ENCODE data around the gene TMEM175.

Gene TMEM175

GRCh38 chr4:892780-893179 lies 39.5 kb upstream of the TMEM175 start:
- CTCF ChIA-PET = no interaction called here
- H3K4me3 ChIP-seq (ENCODE audit: low read depth, low read length) = no peak overlapping the region
- no peak for TF ChIP-seq ZNF10 (tag by site-specific recombination; IDR thresholded peaks at IDR 0.05)
- no peak for TF ChIP-seq SALL2 (tag by site-specific recombination; IDR thresholded peaks at IDR 0.05; ENCODE audit: borderline replicate concordance)
- TF ChIP-seq ZNF791 (tag by site-specific recombination; IDR thresholded peaks at IDR 0.05) = no peak
- TF ChIP-seq ZNF416 (tag by site-specific recombination; IDR thresholded peaks at IDR 0.05) = no peak
- TF ChIP-seq ZNF175 (tag by site-specific recombination; IDR thresholded peaks at IDR 0.05) = no peak
- TF ChIP-seq MEIS1 (CRISPR knock-in tag; IDR thresholded peaks at IDR 0.05; ENCODE audit: borderline replicate concordance) = no peak
- no peak for TF ChIP-seq ZNF148 (tag by site-specific recombination; IDR thresholded peaks at IDR 0.05; ENCODE audit: borderline replicate concordance)
- no peak for TF ChIP-seq SP3 (tag by site-specific recombination; IDR thresholded peaks at IDR 0.05)
- TF ChIP-seq ZBTB26 (tag by site-specific recombination; optimal IDR thresholded peaks at IDR 0.05) = no peak
- TF ChIP-seq BCL11A (tag by site-specific recombination; IDR thresholded peaks at IDR 0.05; ENCODE audit: low read depth) = no peak
- TF ChIP-seq ZBTB17 (tag by site-specific recombination; IDR thresholded peaks at IDR 0.05) = no peak
- no peak for TF ChIP-seq ZNF704 (tag by site-specific recombination; IDR thresholded peaks at IDR 0.05)
- TF ChIP-seq ZFP69B (tag by site-specific recombination; IDR thresholded peaks at IDR 0.05) = no peak
- TF ChIP-seq ZNF776 (tag by site-specific recombination; IDR thresholded peaks at IDR 0.05; ENCODE audit: borderline replicate concordance) = no peak
- no peak overlapping the region for H3K27ac ChIP-seq (ENCODE audit: extremely low read depth, low read depth, low read length)
- no peaks in the 10 kb centered on the region for H3K9me3 ChIP-seq (ENCODE audit: control insufficient read depth, insufficient read depth, low read depth, low read length)
- POLR2A ChIA-PET = no interaction called here
- peaks cover 0 to 77% of the 10 kb centered on the region in 2 experiments; a peak in 1 of 3 replicates for H3K36me3 ChIP-seq (ENCODE audit: control insufficient read depth in 2 of 2, insufficient read depth in 1 of 2, low read length in 2 of 2)
- no peaks in the 10 kb centered on the region for H3K4me1 ChIP-seq (ENCODE audit: control insufficient read depth, insufficient read depth, low read length)

- Histone ChIP-seq H3K27ac (ENCODE audit: extremely low read depth, low read depth, low read length) (no peak overlapping the region), H3K9me3 (ENCODE audit: control insufficient read depth, insufficient read depth, low read depth, low read length) (no peaks in the 10 kb centered on the region), H3K36me3 (ENCODE audit: control insufficient read depth in 2 of 2, insufficient read depth in 1 of 2, low read length in 2 of 2) (peaks cover 0 to 75% of the 10 kb centered on the region in 2 experiments; a peak in 1 of 3 replicates), H3K4me1 (ENCODE audit: control insufficient read depth, insufficient read depth, low read length) (no peaks in the 10 kb centered on the region), H3K4me3 (ENCODE audit: low read depth, low read length) (no peak overlapping the region)
- ChIA-PET POLR2A (no interaction called here), CTCF (interaction anchor here (0.6 kb wide), 1 partner anchor 76 kb away, joined by 3 read pairs; no protein-coding TSS in a partner anchor)
- no peak for TF ChIP-seq ZBTB6 (tag by site-specific recombination; IDR thresholded peaks at IDR 0.05)
- no peak for TF ChIP-seq EGR2 (tag by site-specific recombination; IDR thresholded peaks at IDR 0.05; ENCODE audit: low read depth)
- TF ChIP-seq OVOL3 (tag by site-specific recombination; IDR thresholded peaks at IDR 0.05) = no peak
- TF ChIP-seq ZNF514 (tag by site-specific recombination; IDR thresholded peaks at IDR 0.05) = no peak
- TF ChIP-seq GLI4 (tag by site-specific recombination; IDR thresholded peaks at IDR 0.05) = no peak
- TF ChIP-seq ZNF530 (tag by site-specific recombination; IDR thresholded peaks at IDR 0.05; ENCODE audit: low read depth) = no peak
- TF ChIP-seq SCRT1 (tag by site-specific recombination; IDR thresholded peaks at IDR 0.05; ENCODE audit: borderline replicate concordance) = no peak
- TF ChIP-seq ZXDB (tag by site-specific recombination; IDR thresholded peaks at IDR 0.05) = no peak
- no peak for TF ChIP-seq ZBTB20 (tag by site-specific recombination; IDR thresholded peaks at IDR 0.05)
- no peak for TF ChIP-seq PRDM2 (tag by site-specific recombination; IDR thresholded peaks at IDR 0.05; ENCODE audit: borderline replicate concordance)
These were observed 38.8 kb upstream of the TMEM175 start for GRCh38 chr4:893276-893994.

Measured in HEK293 (cell line).